Measurements from ENCODE around the gene TSPAN6. TPM values are rescaled to one million over a fixed set of nuclear protein-coding genes. Genes with fewer than 3 reads are reported as not detected.

The TSPAN6 gene
- total and polyA plus RNA-seq, 2 of the 4 experiments (the other 2 are of a cell fraction): 16.1 to 20.1 TPM

- CTCF ChIA-PET: no interaction called here
- H3K9me3 ChIP-seq (ENCODE audit: control insufficient read depth, insufficient read depth, low read length): no peaks in the 10 kb centered on the region
- peak overlapping the region; percentile 3; the same call in 1 of the 2 replicates for H4K91ac ChIP-seq (ENCODE audit: insufficient read depth, low read depth, low read length)
- no peak overlapping the region for H3K23ac ChIP-seq (ENCODE audit: low read depth, low read length)
- H2BK15ac ChIP-seq (ENCODE audit: low read depth, low read length): 0 out of 3 replicates have a peak overlapping the region, but pooled peaks have one; percentile 14
- no CpG with 5 or more reads among the region's 11 CpGs for WGBS, 2 experiments (ENCODE audit: extremely low coverage in 2 of 2, insufficient read length in 1 of 2)
- ATAC-seq (ENCODE audit: low read depth): no peak
- no peak overlapping the region for H3K4me3 ChIP-seq (ENCODE audit: insufficient read depth, low read depth, low read length)
- H3K18ac ChIP-seq (ENCODE audit: low read depth, low read length): peak overlapping the region; percentile 54; the same call in 1 of the 2 replicates
- H3K27me3 ChIP-seq (ENCODE audit: control insufficient read depth, insufficient read depth, low read length): peaks cover 2% of the 10 kb centered on the region; the same call in 1 of the 2 replicates
- in situ Hi-C loops (cut with MboI; ENCODE audit: low sequenced_read_pairs) (no loop called here), dilution Hi-C loops (cut with HindIII; ENCODE audit: low sequenced_read_pairs, unreplicated experiment) (no loop called here), intact Hi-C loops (cut with micrococcal nuclease) (no loop called here)
- H2AFZ ChIP-seq (replicated peaks; ENCODE audit: low read length, poor library complexity): no peak overlapping the region
- no peak overlapping the region for H4K8ac ChIP-seq (ENCODE audit: low read depth in 2 of 2, low read length in 2 of 2)
- no peaks in the 10 kb centered on the region for H4K20me1 ChIP-seq (ENCODE audit: insufficient read depth, low read length)
- no peak overlapping the region for H4K5ac ChIP-seq (ENCODE audit: low read depth, low read length)
- H3K27ac ChIP-seq (ENCODE audit: insufficient read depth, low read length): peak overlapping the region; percentile 86; the same call in 1 of the 2 replicates
- no peak overlapping the region; the same call in 1 of the 2 replicates for H3K14ac ChIP-seq (replicated peaks; ENCODE audit: low read depth, low read length)
- TF ChIP-seq MAZ (IDR thresholded peaks at IDR 0.05; ENCODE audit: borderline replicate concordance, low read depth, low read length) (no peak), POLR2A (IDR thresholded peaks at IDR 0.05; ENCODE audit: low read depth, low read length) (no peak), NFE2L2 (IDR thresholded peaks at IDR 0.05; ENCODE audit: low read depth, low read length) (no peak), CTCF (conservative IDR thresholded peaks at IDR 0.05; ENCODE audit: low read depth, low read length) (no peak), FOS (IDR thresholded peaks at IDR 0.05; ENCODE audit: low read depth, low read length) (no peak), CHD1 (IDR thresholded peaks at IDR 0.05; ENCODE audit: low read depth, low read length) (no peak), SMC3 (IDR thresholded peaks at IDR 0.05; ENCODE audit: low read depth, low read length) (no peak)
- TF ChIP-seq, protein P1, sequence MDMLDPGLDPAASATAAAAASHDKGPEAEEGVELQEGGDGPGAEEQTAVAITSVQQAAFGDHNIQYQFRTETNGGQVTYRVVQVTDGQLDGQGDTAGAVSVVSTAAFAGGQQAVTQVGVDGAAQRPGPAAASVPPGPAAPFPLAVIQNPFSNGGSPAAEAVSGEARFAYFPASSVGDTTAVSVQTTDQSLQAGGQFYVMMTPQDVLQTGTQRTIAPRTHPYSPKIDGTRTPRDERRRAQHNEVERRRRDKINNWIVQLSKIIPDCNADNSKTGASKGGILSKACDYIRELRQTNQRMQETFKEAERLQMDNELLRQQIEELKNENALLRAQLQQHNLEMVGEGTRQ (IDR thresholded peaks at IDR 0.05; ENCODE audit: low read depth, low read length): no peak
- POLR2A ChIA-PET (ENCODE audit: unreplicated experiment): no interaction called here
- H3K36me3 ChIP-seq (ENCODE audit: control insufficient read depth, insufficient read depth, low read length): no peaks in the 10 kb centered on the region
- H3K79me1 ChIP-seq (ENCODE audit: low read depth in 1 of 2, low read length in 2 of 2): peaks cover 0 to 11% of the 10 kb centered on the region in 2 experiments; a peak in 2 of 4 replicates
- H3K4ac ChIP-seq (ENCODE audit: low read depth, low read length): peak overlapping the region; percentile 22; the same call in 1 of the 2 replicates
- H3K4me2 ChIP-seq (ENCODE audit: low read depth, low read length): peak overlapping the region; percentile 67; the same call in 1 of the 2 replicates
- peaks cover 8% of the 10 kb centered on the region for H3K9me1 ChIP-seq (ENCODE audit: insufficient read depth, low read length)
- H3K4me1 ChIP-seq (ENCODE audit: control insufficient read depth, insufficient read depth, low read length): peaks cover 13% of the 10 kb centered on the region
- H2BK20ac ChIP-seq (ENCODE audit: low read depth, low read length): peak overlapping the region; percentile 32; the same call in 1 of the 2 replicates
- H2AK9ac ChIP-seq (replicated peaks; ENCODE audit: low read depth, low read length, poor library complexity): no peak overlapping the region
- BruUV-seq (replicated peaks): no TSS peak
- H2BK5ac ChIP-seq (ENCODE audit: low read depth, low read length, poor library complexity, severe bottlenecking): peak overlapping the region; percentile 57
- no peak for DNase-seq
- H3K9ac ChIP-seq (ENCODE audit: low read depth, low read length): no peak overlapping the region
- peak overlapping the region; percentile 48 for H2BK120ac ChIP-seq (ENCODE audit: low read depth, low read length)
- no peak overlapping the region for H3K56ac ChIP-seq (ENCODE audit: extremely low read depth, insufficient read depth, low read length)
- no peak overlapping the region for H2AK5ac ChIP-seq (ENCODE audit: low read depth, low read length)
These were observed 6.6 kb upstream of the TSPAN6 start for GRCh38 chrX:100643212-100643611.

Measured in IMR-90 (cell line).